GM21619 (cell line): ENCODE results near the gene PYCR2.
A peak's percentile ranks its signal among the peaks of the same experiment; 100 is the strongest.
"Not testable (repeated sequence)": the region's sequence is repeated elsewhere in the genome, so short reads cannot be mapped to it uniquely, and the experiment has no call there.

Source experiments
- ATAC-seq: cut with Tn5 transposase; IDR thresholded peaks from one replicate; pipeline ENCODE4 v1.9.1; 2021; ENCODE audit not compliant: unreplicated experiment

The PYCR2 gene

GRCh38 chr1:225943582-225943981 is 19.5 kb upstream of the PYCR2 start:
- ATAC-seq: no peak

DNA sequence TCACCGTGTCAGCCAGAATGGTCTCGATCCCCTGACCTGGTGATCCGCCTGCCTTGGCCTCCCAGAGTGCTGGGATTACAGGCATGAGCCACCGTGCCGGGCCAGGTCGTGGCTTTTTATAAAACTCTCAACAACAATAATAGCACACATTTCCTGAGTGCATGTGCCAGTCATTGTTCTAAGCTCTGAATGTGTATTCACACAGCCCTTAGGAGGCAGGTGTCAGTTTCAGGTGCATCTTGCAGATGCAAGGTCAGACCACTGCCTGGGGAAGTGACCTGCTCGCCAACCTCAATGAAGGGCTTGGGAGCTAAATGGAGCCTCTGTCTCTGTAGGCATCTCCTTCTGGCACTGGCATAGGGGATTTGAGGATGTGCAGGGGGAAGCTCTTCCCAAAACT is 18.5 kb upstream of the PYCR2 start:
- peak; percentile 90 for ATAC-seq

GRCh38 chr1:225941942-225942222 is 17.8 kb upstream of the PYCR2 start:
- no peak for ATAC-seq

DNA sequence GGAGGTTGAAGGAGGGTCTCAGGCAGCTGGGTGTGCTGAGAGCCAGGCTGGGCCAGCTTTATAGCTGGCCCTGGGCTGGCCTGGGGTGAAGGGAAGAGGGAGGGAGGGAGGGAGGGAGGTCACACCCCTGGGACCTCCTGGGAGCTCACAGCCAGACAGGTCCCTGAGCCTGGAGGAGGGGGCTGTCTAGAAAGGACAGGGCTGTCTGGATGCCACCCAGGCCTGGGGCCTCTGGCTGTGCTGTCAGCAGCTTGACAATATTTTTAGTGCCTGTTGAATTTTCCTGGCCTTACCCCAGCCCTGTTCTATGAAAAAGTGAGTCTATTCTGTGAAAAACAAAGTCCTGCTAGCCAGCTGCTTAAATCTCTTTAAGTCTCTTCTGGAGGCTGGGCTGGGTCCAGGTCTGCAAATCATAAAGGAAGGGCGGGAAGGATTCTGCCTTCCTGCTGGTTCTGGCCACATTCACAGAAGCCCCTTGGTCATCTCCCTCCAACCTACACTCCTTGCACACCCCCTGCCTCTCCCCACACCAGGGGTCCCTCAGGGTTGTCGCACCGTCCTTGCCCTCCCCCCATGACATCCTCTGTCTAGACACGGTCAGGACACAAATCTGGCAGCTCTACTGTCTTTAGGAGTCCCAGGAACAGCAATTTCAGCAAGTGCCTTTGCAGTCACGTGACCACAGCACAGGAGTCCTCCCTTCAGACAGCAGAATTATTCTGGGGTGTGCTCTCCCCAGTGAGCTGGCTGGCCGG is 17.3 kb upstream of the PYCR2 start, which contains the start of gene LEFTY2:
Gene LEFTY2, minus strand, starts transcription at position 34 of the 755 bp plus-strand sequence. CDS start 80 bp downstream, outside the sequence.
- no peak for ATAC-seq

- ATAC-seq: no peak
Observed at GRCh38 chr1:225940385-225941151, 16.5 kb upstream of the PYCR2 start.

DNA sequence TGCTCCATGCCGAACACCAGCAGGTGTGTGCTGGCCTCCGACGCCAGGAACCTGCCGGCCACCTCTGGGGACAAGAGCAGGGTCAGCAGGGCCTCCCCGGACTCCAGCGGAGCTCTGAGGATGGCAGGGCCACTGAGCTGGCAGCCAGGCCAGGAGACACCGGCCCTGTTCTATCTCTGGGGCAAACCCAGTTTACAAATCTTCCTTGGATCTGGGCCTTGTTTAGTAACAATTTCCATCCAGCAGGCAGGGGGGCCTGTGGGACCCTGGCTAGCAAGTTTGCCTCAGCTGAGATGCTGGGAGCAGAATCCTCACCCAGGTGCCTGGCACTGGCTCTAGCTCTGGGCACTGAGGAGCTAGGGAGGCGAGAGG is 15.9 kb upstream of the PYCR2 start:
- not testable (repeated sequence) for ATAC-seq

GRCh38 chr1:225939097-225939938 is 15.3 kb upstream of the PYCR2 start:
- ATAC-seq: not testable (repeated sequence)

DNA sequence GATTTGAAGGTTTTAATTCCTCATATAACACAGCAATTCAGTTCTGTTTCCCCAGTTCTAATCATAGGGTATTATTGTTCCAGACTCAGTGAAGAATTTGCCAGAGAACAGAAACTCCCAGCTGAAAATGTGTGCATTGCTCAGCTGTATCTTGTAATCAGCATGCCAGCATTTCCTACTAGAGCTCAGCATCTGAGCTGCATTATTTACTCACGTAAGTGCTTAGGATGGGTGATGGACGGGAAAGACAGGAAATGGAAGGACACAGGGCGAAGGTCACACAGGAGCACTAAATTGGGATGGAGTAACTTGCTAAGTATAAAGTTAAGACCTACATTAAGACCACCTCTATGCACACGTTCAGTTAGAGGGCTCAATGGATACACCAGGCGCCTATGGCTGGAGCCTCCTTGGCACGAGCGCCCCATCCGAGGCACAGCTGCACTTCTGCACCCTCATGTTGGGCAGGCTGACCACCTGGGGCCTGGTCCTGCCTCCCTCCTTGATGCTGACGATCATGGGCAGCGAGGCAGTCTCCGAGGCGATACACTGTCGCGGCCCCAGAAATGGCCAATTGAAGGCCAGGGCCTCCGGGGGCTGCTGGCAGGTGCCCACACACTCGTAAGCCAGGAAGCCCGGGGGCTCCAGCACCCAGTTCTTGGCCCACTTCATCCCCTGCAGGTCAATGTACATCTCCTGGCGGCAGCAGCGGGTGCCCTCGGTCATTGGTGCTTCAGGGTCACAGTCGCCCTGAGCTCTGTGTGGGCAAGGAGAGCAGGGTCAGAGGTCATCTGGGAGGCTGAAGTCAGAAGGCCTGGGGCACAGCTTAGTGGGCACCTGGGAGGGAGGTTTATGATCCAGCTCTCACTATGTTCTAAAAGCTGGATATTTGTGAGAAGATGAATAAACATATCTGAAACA is 13.3 kb upstream of the PYCR2 start:
- ATAC-seq: no peak

DNA sequence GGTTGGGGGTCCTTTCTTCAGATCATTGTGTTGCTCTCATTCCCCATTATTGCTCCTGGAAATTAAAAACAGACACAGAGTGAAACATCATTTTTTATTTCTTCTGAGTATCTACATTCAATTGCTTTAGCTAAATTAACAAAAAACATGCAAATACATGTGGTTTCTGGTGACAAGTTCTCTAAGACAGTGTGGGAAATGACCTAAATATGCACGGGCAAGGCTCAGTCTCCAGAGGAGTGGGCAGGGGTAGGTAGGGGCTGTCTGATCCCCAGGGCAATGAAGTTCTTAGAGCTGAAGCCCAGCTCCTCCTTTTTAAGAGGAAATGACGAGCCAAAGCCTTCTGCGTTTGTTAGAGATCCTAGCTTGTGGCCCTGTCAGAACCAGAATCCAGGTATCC is 12.5 kb upstream of the PYCR2 start:
- ATAC-seq: no peak

GRCh38 chr1:225936086-225936485 is 12.0 kb upstream of the PYCR2 start:
- ATAC-seq: not testable (repeated sequence)

- ATAC-seq: no peak
Observed at GRCh38 chr1:225934711-225935110, 10.7 kb upstream of the PYCR2 start.

GRCh38 chr1:225933072-225933471 is 9.0 kb upstream of the PYCR2 start:
- no peak for ATAC-seq

DNA sequence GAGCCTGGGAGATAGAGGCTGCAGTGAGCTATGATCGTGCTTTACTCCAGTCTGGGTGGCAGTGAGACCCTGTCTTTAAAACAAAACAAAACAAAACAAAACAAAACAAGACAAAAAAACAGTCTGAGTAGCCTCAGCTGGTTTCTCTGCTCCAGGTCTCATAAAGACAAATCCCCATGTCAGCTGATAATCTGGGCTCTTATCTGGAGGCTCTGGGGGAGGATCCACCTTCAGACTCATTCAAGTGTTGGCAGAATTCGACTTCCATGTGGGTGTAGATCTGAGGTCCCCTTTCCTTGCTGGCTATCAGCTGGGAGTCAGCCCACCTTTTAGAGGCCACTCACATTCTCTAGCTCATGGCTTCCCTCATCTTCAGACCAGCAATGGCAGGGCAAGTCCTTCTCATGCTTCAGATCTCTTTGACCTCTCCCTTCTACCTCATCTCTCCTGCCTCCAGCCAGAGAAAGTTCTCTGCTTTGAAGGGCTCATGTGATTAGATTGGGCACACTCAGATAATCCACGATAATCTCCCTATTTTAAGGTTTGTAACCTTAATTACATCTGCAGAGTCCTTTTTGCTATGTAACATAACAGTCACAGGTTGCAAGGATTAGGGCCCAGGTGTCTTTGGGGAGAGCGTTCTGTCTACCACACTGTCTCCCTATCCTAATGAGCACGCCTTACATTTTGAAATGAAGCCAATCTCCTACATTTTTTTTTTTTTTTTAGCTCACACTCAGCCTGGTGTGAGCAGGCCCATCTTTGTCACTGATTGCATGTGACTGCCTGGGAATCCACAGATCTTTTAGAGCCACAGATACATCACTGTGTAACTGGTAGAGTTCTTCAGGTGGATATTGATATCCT is 7.5 kb upstream of the PYCR2 start:
- ATAC-seq: no peak

DNA sequence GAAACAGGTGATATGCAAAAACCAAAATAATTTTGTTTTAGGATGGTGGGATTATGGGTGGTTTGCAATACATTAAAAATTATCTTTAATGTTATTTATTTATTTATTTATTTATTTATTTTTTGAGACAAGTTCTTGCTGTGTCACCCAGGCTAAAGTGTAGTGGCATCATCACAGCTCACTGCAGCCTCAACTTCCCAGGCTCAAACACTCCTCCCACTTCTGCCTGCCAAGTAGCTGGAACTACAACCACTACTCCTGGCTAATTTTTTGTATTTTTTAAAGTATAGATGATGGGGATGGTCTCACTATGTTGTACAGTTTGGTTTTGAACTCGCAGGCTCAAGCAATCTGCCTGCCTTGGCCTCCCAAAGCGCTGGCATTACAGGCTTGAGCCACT is 6.5 kb upstream of the PYCR2 start:
- no peak for ATAC-seq

- ATAC-seq: not testable (repeated sequence)
Observed at GRCh38 chr1:225929462-225929861, 5.4 kb upstream of the PYCR2 start.

DNA sequence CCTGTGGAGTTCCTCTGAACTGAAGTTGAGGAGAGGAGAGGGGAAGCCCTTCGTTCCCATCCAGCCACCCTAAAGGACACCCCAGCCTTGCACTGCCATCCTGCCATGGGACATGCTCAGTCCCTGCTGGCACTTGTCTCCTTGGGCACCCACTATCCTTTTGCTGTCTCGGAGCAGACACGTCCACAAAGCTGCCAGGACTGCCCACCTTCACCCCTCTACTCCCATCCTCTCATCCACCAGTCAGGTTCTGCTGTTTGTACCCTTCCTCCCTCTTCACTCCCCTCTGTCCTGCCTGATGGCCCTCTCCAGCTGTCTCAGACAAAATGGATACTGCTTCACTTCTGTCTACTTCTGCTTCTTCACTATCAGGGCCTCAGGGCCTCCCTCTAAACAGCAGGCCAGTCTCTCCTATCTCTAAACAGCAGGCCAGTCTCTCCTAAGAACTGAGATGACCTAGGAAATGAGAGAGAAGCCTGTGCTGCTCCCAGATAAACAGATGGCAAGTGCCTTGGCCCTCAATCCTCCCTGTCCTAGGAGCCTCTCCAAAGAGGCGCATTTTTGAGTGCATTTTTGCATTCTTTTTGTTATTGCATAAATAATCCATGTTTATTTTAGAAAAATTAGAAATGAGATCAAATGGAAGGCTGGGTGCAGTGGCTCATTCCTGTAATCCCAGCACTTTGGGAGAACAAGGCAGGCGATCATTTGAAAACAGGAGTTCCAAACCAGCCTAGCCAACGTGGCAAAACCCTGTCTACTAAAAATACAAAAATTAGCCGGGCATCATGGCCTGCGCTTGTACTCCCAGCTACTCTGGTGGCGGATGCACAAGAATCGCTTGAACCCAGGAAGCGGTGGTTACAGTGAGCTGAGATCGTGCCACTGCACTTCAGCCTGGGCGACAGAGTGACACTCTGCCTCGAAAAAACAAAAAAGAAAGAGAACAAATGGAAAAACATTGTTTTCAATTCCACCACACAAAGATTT is 4.4 kb upstream of the PYCR2 start:
- no peak for ATAC-seq

- ATAC-seq: no peak
Observed at GRCh38 chr1:225926551-225927113, 2.6 kb upstream of the PYCR2 start.

DNA sequence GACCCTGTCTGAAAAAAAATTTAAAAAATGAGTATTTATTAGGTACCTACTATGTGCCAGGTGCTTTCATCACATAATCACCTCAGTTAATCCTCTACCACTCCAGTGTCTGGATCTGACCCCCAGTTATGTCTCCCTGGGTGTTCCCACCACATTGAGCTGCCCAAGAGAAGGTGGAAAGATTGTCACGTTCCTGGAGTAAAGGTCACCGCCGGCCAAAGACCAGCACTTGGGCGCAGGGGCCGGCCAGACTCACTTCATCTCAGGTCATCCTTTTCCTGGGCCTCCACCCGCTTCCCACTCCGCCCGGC is 714 bp downstream of the PYCR2 start:
- no peak for ATAC-seq
